ENCODE results near the gene FMN1. TPM values are rescaled to one million over a fixed set of nuclear protein-coding genes. Genes with fewer than 3 reads are reported as not detected.

The FMN1 gene
- total RNA-seq, 2 donors from 2014 or later: 0.60 to 1.1 TPM

DNA sequence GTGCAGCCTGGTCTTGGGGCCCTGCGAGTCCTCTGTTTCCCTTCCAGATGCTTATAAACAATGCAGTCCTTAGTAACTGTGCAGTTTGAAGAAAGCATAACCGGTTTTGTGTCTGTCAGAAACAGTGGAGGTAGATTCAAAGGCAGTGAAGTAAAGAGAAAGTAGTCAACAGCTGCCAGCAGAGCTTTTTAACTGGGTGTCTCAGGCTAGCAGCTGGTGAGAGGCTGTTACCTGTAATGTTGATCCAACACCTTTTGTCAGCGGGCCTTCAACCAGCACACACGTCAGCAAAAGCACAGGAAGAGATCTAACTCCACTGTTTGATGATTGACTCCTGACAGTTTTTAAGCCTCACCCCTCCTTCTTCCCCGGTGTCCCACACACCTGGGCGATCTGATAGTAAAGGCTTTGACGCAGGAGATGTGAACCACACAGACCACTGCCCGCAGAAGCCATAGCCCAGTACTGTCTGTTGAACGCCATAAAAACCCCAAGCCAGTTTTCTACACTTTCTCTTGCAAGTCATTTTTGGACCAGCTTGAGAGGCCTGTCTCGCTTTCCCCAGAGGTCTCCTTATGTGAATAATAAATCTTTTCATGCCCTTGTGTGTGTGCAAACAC lies 178.0 kb downstream of the FMN1 start:
- Histone ChIP-seq H3K4me3 (ENCODE audit: low read length) (no peak overlapping the region), H3K9me3 (ENCODE audit: control insufficient read depth, low read length) (no peaks in the 10 kb centered on the region), H3K9ac (ENCODE audit: extremely low read depth, low read length, poor library complexity, severe bottlenecking) (no peak overlapping the region), H3K4me1 (ENCODE audit: control insufficient read depth, insufficient read depth, low read length) (no peaks in the 10 kb centered on the region), H3K36me3 (ENCODE audit: control insufficient read depth, insufficient read depth, low read length) (no peaks in the 10 kb centered on the region), H3K27me3 (ENCODE audit: control insufficient read depth, insufficient read depth, low read length, poor library complexity, severe bottlenecking) (no peaks in the 10 kb centered on the region), H3K27ac (ENCODE audit: low read depth, low read length) (no peak overlapping the region)
- Mint-ChIP-seq H3K9me3 (peaks cover 5% of the 10 kb centered on the region), H3K27me3 (ENCODE audit: insufficient read depth) (peaks cover 3% of the 10 kb centered on the region), H3K27ac (peak overlapping the region; percentile 68), H3K4me3 (no peak overlapping the region), H3K36me3 (ENCODE audit: low read depth) (no peaks in the 10 kb centered on the region), H3K4me1 (peaks cover 17% of the 10 kb centered on the region)
- WGBS, 2 experiments (ENCODE audit: insufficient coverage in 1 of 2, insufficient read length in 1 of 2): 90 to 97% methylated on average over 9 to 10 of the region's 10 CpGs
- no peak for DNase-seq
- TF ChIP-seq, protein P1, sequence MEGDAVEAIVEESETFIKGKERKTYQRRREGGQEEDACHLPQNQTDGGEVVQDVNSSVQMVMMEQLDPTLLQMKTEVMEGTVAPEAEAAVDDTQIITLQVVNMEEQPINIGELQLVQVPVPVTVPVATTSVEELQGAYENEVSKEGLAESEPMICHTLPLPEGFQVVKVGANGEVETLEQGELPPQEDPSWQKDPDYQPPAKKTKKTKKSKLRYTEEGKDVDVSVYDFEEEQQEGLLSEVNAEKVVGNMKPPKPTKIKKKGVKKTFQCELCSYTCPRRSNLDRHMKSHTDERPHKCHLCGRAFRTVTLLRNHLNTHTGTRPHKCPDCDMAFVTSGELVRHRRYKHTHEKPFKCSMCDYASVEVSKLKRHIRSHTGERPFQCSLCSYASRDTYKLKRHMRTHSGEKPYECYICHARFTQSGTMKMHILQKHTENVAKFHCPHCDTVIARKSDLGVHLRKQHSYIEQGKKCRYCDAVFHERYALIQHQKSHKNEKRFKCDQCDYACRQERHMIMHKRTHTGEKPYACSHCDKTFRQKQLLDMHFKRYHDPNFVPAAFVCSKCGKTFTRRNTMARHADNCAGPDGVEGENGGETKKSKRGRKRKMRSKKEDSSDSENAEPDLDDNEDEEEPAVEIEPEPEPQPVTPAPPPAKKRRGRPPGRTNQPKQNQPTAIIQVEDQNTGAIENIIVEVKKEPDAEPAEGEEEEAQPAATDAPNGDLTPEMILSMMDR (conservative IDR thresholded peaks at IDR 0.05): no peak

DNA sequence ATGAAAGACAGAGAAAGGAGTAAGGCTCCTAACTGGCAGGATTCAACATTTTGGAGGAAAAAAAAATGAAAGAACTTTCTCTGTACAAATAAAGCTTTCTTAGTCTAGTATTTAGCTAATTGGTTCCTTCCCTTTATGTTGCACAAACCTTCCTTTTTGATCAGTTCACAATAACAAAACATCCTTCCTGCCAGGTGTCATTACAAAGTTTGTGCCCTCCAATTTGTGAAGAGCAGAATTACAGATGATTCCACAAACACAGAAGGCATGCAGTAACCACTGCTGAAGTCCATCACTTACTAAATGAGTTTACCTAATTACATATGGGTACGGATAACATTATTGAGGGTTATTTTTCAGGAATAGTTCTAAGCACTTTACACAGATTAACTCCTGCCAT lies 179.9 kb downstream of the FMN1 start:
- Mint-ChIP-seq H3K36me3 (ENCODE audit: low read depth) (no peaks in the 10 kb centered on the region), H3K4me3 (no peak overlapping the region), H3K4me1 (peaks cover 17% of the 10 kb centered on the region), H3K27me3 (ENCODE audit: insufficient read depth) (peaks cover 3% of the 10 kb centered on the region), H3K9me3 (peaks cover 5% of the 10 kb centered on the region), H3K27ac (no peak overlapping the region)
- Histone ChIP-seq H3K9ac (ENCODE audit: extremely low read depth, low read length, poor library complexity, severe bottlenecking) (no peak overlapping the region), H3K36me3 (ENCODE audit: control insufficient read depth, insufficient read depth, low read length) (no peaks in the 10 kb centered on the region), H3K4me1 (ENCODE audit: control insufficient read depth, insufficient read depth, low read length) (no peaks in the 10 kb centered on the region), H3K27me3 (ENCODE audit: control insufficient read depth, insufficient read depth, low read length, poor library complexity, severe bottlenecking) (no peaks in the 10 kb centered on the region), H3K27ac (ENCODE audit: low read depth, low read length) (no peak overlapping the region), H3K4me3 (ENCODE audit: low read length) (no peak overlapping the region), H3K9me3 (ENCODE audit: control insufficient read depth, low read length) (no peaks in the 10 kb centered on the region)
- TF ChIP-seq, protein P1 (conservative IDR thresholded peaks at IDR 0.05): no peak
- DNase-seq: no peak
- WGBS, 2 experiments (ENCODE audit: insufficient coverage in 1 of 2, insufficient read length in 1 of 2): 100% methylated on average over 1 of the region's 1 CpG; no CpG with 5 or more reads in 1 of the 2 experiments

DNA sequence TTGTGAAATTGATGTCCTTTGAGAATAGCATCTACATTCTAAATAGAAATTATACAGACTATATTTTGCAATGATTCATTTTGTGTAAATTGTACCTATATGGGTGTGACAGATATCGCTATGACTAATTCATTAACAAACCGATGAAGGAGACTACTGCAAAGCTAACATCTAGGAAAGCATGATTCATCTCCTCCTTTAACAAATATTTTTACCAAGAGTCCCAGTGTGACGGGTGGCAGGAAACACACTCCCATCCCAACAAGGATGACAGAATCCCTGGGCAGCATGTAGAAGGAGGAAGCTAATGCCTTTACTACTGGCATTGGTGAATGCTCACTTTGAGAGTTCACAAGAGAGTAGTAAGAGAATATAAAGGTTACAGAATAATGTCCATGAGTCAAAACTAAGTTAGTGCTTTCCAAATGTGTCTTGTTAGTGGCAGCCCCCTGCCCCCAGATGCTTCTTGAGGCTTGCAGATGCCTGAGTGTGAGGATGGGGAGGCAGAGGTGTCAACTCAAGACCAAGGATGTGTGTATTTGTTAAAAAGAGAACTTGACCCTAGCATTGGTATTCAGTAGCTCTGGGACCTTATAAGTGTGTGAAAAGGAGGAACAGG lies 180.6 kb downstream of the FMN1 start:
- no peaks in the 10 kb centered on the region for H3K9me3 ChIP-seq (ENCODE audit: control insufficient read depth, low read length)
- H3K4me1 Mint-ChIP-seq: peaks cover 17% of the 10 kb centered on the region
- H3K9me3 Mint-ChIP-seq: peaks cover 5% of the 10 kb centered on the region
- H3K4me3 ChIP-seq (ENCODE audit: low read length): no peak overlapping the region
- H3K27me3 Mint-ChIP-seq (ENCODE audit: insufficient read depth): peaks cover 3% of the 10 kb centered on the region
- no peak overlapping the region for H3K9ac ChIP-seq (ENCODE audit: extremely low read depth, low read length, poor library complexity, severe bottlenecking)
- TF ChIP-seq, protein P1 (conservative IDR thresholded peaks at IDR 0.05): no peak
- H3K27ac Mint-ChIP-seq: no peak overlapping the region
- H3K27ac ChIP-seq (ENCODE audit: low read depth, low read length): no peak overlapping the region
- no peaks in the 10 kb centered on the region for H3K36me3 ChIP-seq (ENCODE audit: control insufficient read depth, insufficient read depth, low read length)
- DNase-seq: no peak
- no peaks in the 10 kb centered on the region for H3K27me3 ChIP-seq (ENCODE audit: control insufficient read depth, insufficient read depth, low read length, poor library complexity, severe bottlenecking)
- no peaks in the 10 kb centered on the region for H3K36me3 Mint-ChIP-seq (ENCODE audit: low read depth)
- 97 to 100% methylated on average over 1 to 3 of the region's 3 CpGs for WGBS, 2 experiments (ENCODE audit: insufficient coverage in 1 of 2, insufficient read length in 1 of 2)
- H3K4me1 ChIP-seq (ENCODE audit: control insufficient read depth, insufficient read depth, low read length): no peaks in the 10 kb centered on the region
- no peak overlapping the region for H3K4me3 Mint-ChIP-seq

All from endodermal cell (in vitro differentiated cells).